ENCODE measurements around the gene AUTS2. TPM values are rescaled to one million over a fixed set of nuclear protein-coding genes. Genes with fewer than 3 reads are reported as not detected.

AUTS2 gene
- total RNA-seq, 1 donor from 2014 or later = 53.0 TPM

GRCh38 chr7:69799990-69800389 is 201.7 kb downstream of the AUTS2 start:
- H3K36me3 ChIP-seq = no peaks in the 10 kb centered on the region
- no peak overlapping the region for H3K27ac ChIP-seq

GRCh38 chr7:69800495-69800894 is 202.2 kb downstream of the AUTS2 start:
- H3K27me3 ChIP-seq = no peaks in the 10 kb centered on the region
- no peak overlapping the region for H3K27ac ChIP-seq
- no peak overlapping the region for H3K4me3 ChIP-seq
- H3K36me3 ChIP-seq = no peaks in the 10 kb centered on the region
- intact Hi-C loops (cut with DNase I) = no loop called here
- no peaks in the 10 kb centered on the region for H3K9me3 ChIP-seq
- H3K4me1 ChIP-seq = peaks cover 8% of the 10 kb centered on the region
- TF ChIP-seq POLR2A (IDR thresholded peaks at IDR 0.05) (no peak), POLR2AphosphoS5 (IDR thresholded peaks at IDR 0.05; ENCODE audit: insufficient read depth in 1 of 2, low read depth in 1 of 2) (no peak), CTCF (IDR thresholded peaks at IDR 0.05) (no peak)
- no peak for DNase-seq (ENCODE audit: extremely low spot score in 2 of 2)

More at GRCh38 chr7:69799990-69800389, 201.7 kb downstream of the AUTS2 start:
- no peak for TF ChIP-seq POLR2AphosphoS5 (IDR thresholded peaks at IDR 0.05; ENCODE audit: insufficient read depth in 1 of 2, low read depth in 1 of 2)
- TF ChIP-seq CTCF (IDR thresholded peaks at IDR 0.05) = no peak
- no peak for TF ChIP-seq POLR2A (IDR thresholded peaks at IDR 0.05)
- DNase-seq (ENCODE audit: extremely low spot score in 2 of 2) = no peak
- H3K9me3 ChIP-seq = no peaks in the 10 kb centered on the region
- H3K27me3 ChIP-seq = no peaks in the 10 kb centered on the region
- peaks cover 8% of the 10 kb centered on the region for H3K4me1 ChIP-seq
- intact Hi-C loops (cut with DNase I) = no loop called here
- H3K4me3 ChIP-seq = no peak overlapping the region

- no peaks in the 10 kb centered on the region for H3K36me3 ChIP-seq
- no peak for TF ChIP-seq POLR2AphosphoS5 (IDR thresholded peaks at IDR 0.05; ENCODE audit: insufficient read depth in 1 of 2, low read depth in 1 of 2)
- TF ChIP-seq CTCF (IDR thresholded peaks at IDR 0.05) = no peak
- no peak for TF ChIP-seq POLR2A (IDR thresholded peaks at IDR 0.05)
- H3K27ac ChIP-seq = no peak overlapping the region
- no peak overlapping the region for H3K4me3 ChIP-seq
- H3K4me1 ChIP-seq = peaks cover 8% of the 10 kb centered on the region
- intact Hi-C loops (cut with DNase I) = no loop called here
- DNase-seq (ENCODE audit: extremely low spot score in 2 of 2) = no peak
- no peaks in the 10 kb centered on the region for H3K27me3 ChIP-seq
- H3K9me3 ChIP-seq = no peaks in the 10 kb centered on the region
Observed at GRCh38 chr7:69801729-69802682, 203.7 kb downstream of the AUTS2 start.

GRCh38 chr7:69803699-69804516 is 205.6 kb downstream of the AUTS2 start:
- no peaks in the 10 kb centered on the region for H3K36me3 ChIP-seq
- peaks cover 8% of the 10 kb centered on the region for H3K4me1 ChIP-seq
- no peaks in the 10 kb centered on the region for H3K9me3 ChIP-seq
- intact Hi-C loops (cut with DNase I) = no loop called here
- DNase-seq (ENCODE audit: extremely low spot score in 2 of 2) = no peak
- no peak overlapping the region for H3K27ac ChIP-seq
- TF ChIP-seq CTCF (IDR thresholded peaks at IDR 0.05) (no peak), POLR2AphosphoS5 (IDR thresholded peaks at IDR 0.05; ENCODE audit: insufficient read depth in 1 of 2, low read depth in 1 of 2) (no peak), POLR2A (IDR thresholded peaks at IDR 0.05) (no peak)
- H3K4me3 ChIP-seq = no peak overlapping the region
- no peaks in the 10 kb centered on the region for H3K27me3 ChIP-seq

Measured in vagina (tissue), 2 donors.